ENCODE data around the gene SEMA5B.

- TF ChIP-seq CTCF (IDR thresholded peaks at IDR 0.05) (no peak), POLR2A (IDR thresholded peaks at IDR 0.05) (no peak)
Observed at GRCh38 chr3:122886946-122887345, 140.6 kb downstream of the SEMA5B start.

Data from uterus (tissue), 2 donors.